ENCODE data around the gene PIPOX. TPM values are rescaled to one million over a fixed set of nuclear protein-coding genes. Genes with fewer than 3 reads are reported as not detected.
"Not testable (repeated sequence)": the region's sequence is repeated elsewhere in the genome, so short reads cannot be mapped to it uniquely, and the experiment has no call there.

PIPOX gene
- polyA plus RNA-seq, 1 donor, result 8.8 TPM

- no peak for DNase-seq
Observed at GRCh38 chr17:29076087-29076486, 33.1 kb downstream of the PIPOX start.

- no peak for DNase-seq
Observed at GRCh38 chr17:29076722-29077121, 33.8 kb downstream of the PIPOX start.

- DNase-seq, result no peak
Observed at GRCh38 chr17:29077320-29077719, 34.4 kb downstream of the PIPOX start.

GRCh38 chr17:29078183-29079045 lies 35.5 kb downstream of the PIPOX start:
- DNase-seq, result no peak

GRCh38 chr17:29079433-29079832 lies 36.5 kb downstream of the PIPOX start:
- no peak for DNase-seq

GRCh38 chr17:29079887-29080286 lies 36.9 kb downstream of the PIPOX start:
- no peak for DNase-seq

GRCh38 chr17:29080323-29080722 lies 37.4 kb downstream of the PIPOX start:
- DNase-seq, result no peak

GRCh38 chr17:29080965-29081364 lies 38.0 kb downstream of the PIPOX start:
- no peak for DNase-seq

- peak; percentile 66 for DNase-seq
Observed at GRCh38 chr17:29084541-29085146, 41.7 kb downstream of the PIPOX start.

GRCh38 chr17:29085223-29085622 lies 42.3 kb downstream of the PIPOX start:
- no peak for DNase-seq

- DNase-seq, result no peak
Observed at GRCh38 chr17:29086628-29087332, 43.8 kb downstream of the PIPOX start.

- not testable (repeated sequence) for DNase-seq
Observed at GRCh38 chr17:29088782-29089181, 45.8 kb downstream of the PIPOX start.

GRCh38 chr17:29089601-29090044 lies 46.7 kb downstream of the PIPOX start:
- peak; percentile 46 for DNase-seq

- no peak for DNase-seq
Observed at GRCh38 chr17:29090108-29090507, 47.2 kb downstream of the PIPOX start.

- no peak for DNase-seq
Observed at GRCh38 chr17:29090750-29091605, 48.0 kb downstream of the PIPOX start.

GRCh38 chr17:29091606-29092289 lies 48.8 kb downstream of the PIPOX start:
- no peak for DNase-seq

- DNase-seq, result no peak
Observed at GRCh38 chr17:29093090-29093871, 50.3 kb downstream of the PIPOX start.

GRCh38 chr17:29094101-29094708 lies 51.3 kb downstream of the PIPOX start:
- no peak for DNase-seq

GRCh38 chr17:29095439-29095838 lies 52.5 kb downstream of the PIPOX start:
- no peak for DNase-seq

GRCh38 chr17:29096094-29096493 lies 53.2 kb downstream of the PIPOX start:
- DNase-seq, result no peak
